HepG2 (cell line): Measurements from ENCODE around the gene CDH1. TPM values are rescaled to one million over a fixed set of nuclear protein-coding genes. Genes with fewer than 3 reads are reported as not detected.

Source experiments
- ATAC-seq: fragments of 200-7000 bp; cut with Tn5 transposase; 3 replicates; pipeline ENCODE4 v1.9.1; 2020; ENCODE audit warnings: mild to moderate bottlenecking, moderate library complexity
- BruUV-seq: library from RNA; stranded (reverse); fragments of 400-500 nt; replicated peaks from 2 replicates; lab custom pipeline; 2021; lab: Mats Ljungman, UMichigan
- CTCF ChIA-PET: fragments of 300-600 bp; formaldehyde crosslinking; extraction: SDS; loops from one replicate; lab custom pipeline; 2021; ENCODE audit warnings: low total read pairs, inconsistent platforms, low intra/inter-chr PET ratio; lab: Yijun Ruan, JAX
- POLR2A ChIA-PET: fragments of 350-600 bp; sonication (Branson Sonifier 250); formaldehyde crosslinking; loops from one replicate; lab custom pipeline; 2020; ENCODE audit warnings: antibody characterized with exemption, inconsistent platforms; lab: Yijun Ruan, JAX
- DNase-seq: peaks from one replicate; pipeline ENCODE4 v3.0.0-alpha.2; 2015; ENCODE audit warnings: low spot score
- FAIRE-seq: peaks from 3 replicates; lab custom pipeline; 2011; peaks lifted over from hg19 to GRCh38; lab: Jason Lieb, UNC
- H2AFZ ChIP-seq: one replicate; pipeline ENCODE4 v1.6.1; 2011; ENCODE audit warnings: low read length, inconsistent platforms
- H3K27ac ChIP-seq: fragments of 300-600 bp; 3 replicates; pipeline ENCODE4 v1.8.0; 2011; ENCODE audit warnings: mixed run types, mild to moderate bottlenecking, mixed read lengths, low read length, inconsistent platforms; ENCODE audit not compliant: insufficient read depth; ENCODE audit errors: extremely low read length
- H3K27me3 ChIP-seq, 2 experiments: fragments of 200-600 bp in 1 of 2; 2 replicates in 1 of 2; 3 replicates in 1 of 2; pipeline versions ENCODE4 v1.6.0 to v1.8.0; 2011; ENCODE audit warnings: low read length in 2 of 2, mild to moderate bottlenecking in 2 of 2, moderate library complexity in 2 of 2, inconsistent platforms in 1 of 2; ENCODE audit not compliant: insufficient read depth in 2 of 2, control insufficient read depth in 1 of 2
- H3K36me3 ChIP-seq, 2 experiments: fragments of 200-600 bp in 1 of 2; replicated peaks in 1 of 2; 2 replicates in 1 of 2; 3 replicates in 1 of 2; pipeline versions ENCODE4 v1.5.1 to v1.8.0; 2011; ENCODE audit warnings: low read length in 2 of 2, inconsistent platforms in 1 of 2; ENCODE audit not compliant: insufficient read depth in 2 of 2, control insufficient read depth in 1 of 2
- H3K4me1 ChIP-seq: 2 replicates; pipeline ENCODE4 v1.5.1; 2012; ENCODE audit warnings: low read length, inconsistent platforms; ENCODE audit not compliant: insufficient read depth
- H3K4me2 ChIP-seq: 2 replicates; pipeline ENCODE4 v1.6.0; 2011; ENCODE audit warnings: low read depth, low read length, inconsistent platforms
- H3K4me3 ChIP-seq, 3 experiments: fragments of 200-600 bp in 1 of 3; sonication (generic), shearing (Covaris generic) in 1 of 3; replicated peaks in 1 of 3; 2 replicates each; pipeline ENCODE4 v1.5.1; 2011 to 2016; ENCODE audit warnings: low read length in 3 of 3, inconsistent platforms in 2 of 3, low read depth in 2 of 3, mild to moderate bottlenecking in 2 of 3, control low read depth in 1 of 3, mixed read lengths in 1 of 3; ENCODE audit not compliant: insufficient read depth in 1 of 3
- H3K79me2 ChIP-seq: one replicate; pipeline ENCODE4 v1.6.1; 2011; ENCODE audit warnings: low read length, inconsistent platforms; ENCODE audit not compliant: insufficient read depth
- H3K9ac ChIP-seq: 2 replicates; pipeline ENCODE4 v1.6.0; 2011; ENCODE audit warnings: mild to moderate bottlenecking, low read depth, low read length, inconsistent platforms; ENCODE audit not compliant: insufficient read depth
- H3K9me3 ChIP-seq: 2 replicates; pipeline ENCODE4 v1.5.1; 2012; ENCODE audit warnings: mild to moderate bottlenecking, low read length
- H4K20me1 ChIP-seq: 2 replicates; pipeline ENCODE4 v1.6.0; 2011; ENCODE audit warnings: inconsistent platforms, mild to moderate bottlenecking, low read length, moderate library complexity; ENCODE audit not compliant: insufficient read depth
- ADNP ChIP-seq: sonication (generic); formaldehyde crosslinking; IDR thresholded peaks from 2 replicates; pipeline ENCODE4 v1.4.0; 2020; ENCODE audit warnings: missing genetic modification reagents
- AGO2 ChIP-seq: fragments of 200-400 bp; formaldehyde crosslinking; optimal IDR thresholded peaks from 2 replicates; pipeline ENCODE3; 2017; ENCODE audit warnings: mild to moderate bottlenecking, low read depth, low read length, moderate library complexity
- DBP ChIP-seq: sonication (generic); formaldehyde crosslinking; IDR thresholded peaks from 2 replicates; pipeline ENCODE4 v1.4.0; 2020; ENCODE audit warnings: missing genetic modification reagents; ENCODE audit errors: not compliant biosample characterization
- HDAC2 ChIP-seq: sonication (generic); formaldehyde crosslinking; IDR thresholded peaks from 2 replicates; pipeline ENCODE4 v1.4.0; 2020; ENCODE audit warnings: missing genetic modification reagents
- MAX ChIP-seq: IDR thresholded peaks from 2 replicates; pipeline ENCODE4 v1.6.1; 2012; ENCODE audit warnings: inconsistent platforms
- NBN ChIP-seq: fragments of 450-650 bp; conservative IDR thresholded peaks from 2 replicates; pipeline ENCODE4 v1.6.1; 2017
- NFE2L2 ChIP-seq: fragments of 150-350 bp; IDR thresholded peaks from 2 replicates; pipeline ENCODE4 v1.6.1; 2014; ENCODE audit warnings: low read length
- NONO ChIP-seq, 2 experiments: fragments of 450-650 bp in 1 of 2; sonication (generic) in 1 of 2; formaldehyde crosslinking in 1 of 2; IDR thresholded peaks in 1 of 2; conservative IDR thresholded peaks in 1 of 2; 2 replicates each; pipeline versions ENCODE4 v1.6.1 to v1.8.0; 2017 to 2022; ENCODE audit warnings: mild to moderate bottlenecking in 1 of 2, missing genetic modification reagents in 1 of 2, moderate library complexity in 1 of 2
- NPAS2 ChIP-seq: sonication (generic); formaldehyde crosslinking; IDR thresholded peaks from 2 replicates; pipeline ENCODE4 v1.8.0; 2022; ENCODE audit warnings: mild to moderate bottlenecking, missing genetic modification reagents, borderline replicate concordance
- NR2F1 ChIP-seq, 2 experiments: fragments of 450-650 bp in 1 of 2; formaldehyde crosslinking in 1 of 2; IDR thresholded peaks; 2 replicates each; pipeline versions ENCODE4 v1.5.0 to v1.6.1; 2016 to 2020; ENCODE audit warnings: mild to moderate bottlenecking in 1 of 2, missing compliant biosample characterization in 1 of 2, missing genetic modification reagents in 1 of 2, moderate library complexity in 1 of 2
- RCOR2 ChIP-seq: IDR thresholded peaks from 2 replicates; pipeline ENCODE4 v1.6.1; 2016; ENCODE audit warnings: missing biosample characterization, missing genetic modification reagents
- RFX1 ChIP-seq: fragments of 450-650 bp; IDR thresholded peaks from 2 replicates; pipeline ENCODE4 v1.6.1; 2017
- SMAD3 ChIP-seq: sonication (generic); formaldehyde crosslinking; IDR thresholded peaks from 2 replicates; pipeline ENCODE4 v1.4.0; 2020; ENCODE audit warnings: missing genetic modification reagents
- THAP7 ChIP-seq: sonication (generic); formaldehyde crosslinking; IDR thresholded peaks from 2 replicates; pipeline ENCODE4 v1.8.1; 2023; ENCODE audit warnings: mild to moderate bottlenecking, missing genetic modification reagents
- ZNF274 ChIP-seq: sonication (generic); formaldehyde crosslinking; IDR thresholded peaks from 2 replicates; pipeline ENCODE4 v1.5.1; 2020; ENCODE audit warnings: mild to moderate bottlenecking, missing genetic modification reagents
- ZNF33A ChIP-seq: sonication (generic); formaldehyde crosslinking; IDR thresholded peaks from 2 replicates; pipeline ENCODE4 v1.5.1; 2020; ENCODE audit warnings: missing genetic modification reagents, mild to moderate bottlenecking, moderate library complexity, borderline replicate concordance
- ZNF44 ChIP-seq: sonication (generic); formaldehyde crosslinking; IDR thresholded peaks from 2 replicates; pipeline ENCODE4 v1.5.1; 2020; ENCODE audit warnings: mild to moderate bottlenecking, missing genetic modification reagents
- ZNF607 ChIP-seq: sonication (generic); formaldehyde crosslinking; IDR thresholded peaks from 2 replicates; pipeline ENCODE4 v1.5.1; 2020; ENCODE audit warnings: missing genetic modification reagents, mild to moderate bottlenecking, borderline replicate concordance
- ZNF614 ChIP-seq: IDR thresholded peaks from 2 replicates; pipeline ENCODE4 v1.6.1; 2018; ENCODE audit warnings: missing biosample characterization, missing genetic modification reagents, inconsistent platforms, borderline replicate concordance
- ZNF746 ChIP-seq: sonication (generic); formaldehyde crosslinking; IDR thresholded peaks from 2 replicates; pipeline ENCODE4 v1.8.0; 2022; ENCODE audit warnings: mild to moderate bottlenecking, missing genetic modification reagents
- ZNF782 ChIP-seq: sonication (generic); formaldehyde crosslinking; IDR thresholded peaks from 2 replicates; pipeline ENCODE4 v1.4.0; 2020; ENCODE audit warnings: missing genetic modification reagents, mild to moderate bottlenecking, borderline replicate concordance
- WGBS: methylation state at CpG from one replicate; pipeline ENCODE4 v1.1.6; 2017; ENCODE audit warnings: low lambda C conversion rate; 5-methylcytosine and 5-hydroxymethylcytosine counted together
- in situ Hi-C: cut with HindIII; loops from 2 replicates; pipeline ENCODE4 v1.10.0; 2017; ENCODE audit warnings: low pct_unique_long_range_greater_than_20kb; ENCODE audit not compliant: extremely low pct_ligation_motif_present
- intact Hi-C: fragments of 100-400 bp; cut with micrococcal nuclease; formaldehyde crosslinking; loops from one replicate; pipeline ENCODE4 v1.10.0; 2022; ENCODE audit not compliant: unreplicated experiment
- polyA plus RNA-seq, 8 experiments: library from polyadenylated mRNA; depleted of rRNA in 3 of 8; stranded (reverse) in 7 of 8; unstranded in 1 of 8; fragments of >200 nt; fragmentation: Illumina TruSeq in 4 of 8; extraction: Trizol in 4 of 8; gene quantifications; 2 replicates each; pipeline versions ENCODE4 v1.2.1 to v1.2.3, GENCODE V29; 2011 to 2016; ENCODE audit warnings: low read depth in 4 of 8, missing spikeins in 1 of 8, mixed read lengths in 1 of 8; ENCODE audit not compliant: insufficient read depth in 1 of 8
- total RNA-seq, 5 experiments: library from RNA; depleted of rRNA; stranded (reverse); fragments of >200 nt; fragmentation: Illumina TruSeq; extraction: Trizol; gene quantifications; 2 replicates each; pipeline ENCODE4 v1.2.3, GENCODE V29; 2016; ENCODE audit warnings: low read depth in 1 of 5
- TF ChIP-seq, protein P1 (sequence below): sonication (generic); formaldehyde crosslinking; IDR thresholded peaks from 2 replicates; pipeline ENCODE4 v1.5.1; 2020; ENCODE audit warnings: mild to moderate bottlenecking, missing genetic modification reagents, borderline replicate concordance

The CDH1 gene
- total and polyA plus RNA-seq, 2 of the 13 experiments (the other 11 are each of a cell fraction or from before 2014, with no cell fraction given) = 0.95 to 9.8 TPM

DNA sequence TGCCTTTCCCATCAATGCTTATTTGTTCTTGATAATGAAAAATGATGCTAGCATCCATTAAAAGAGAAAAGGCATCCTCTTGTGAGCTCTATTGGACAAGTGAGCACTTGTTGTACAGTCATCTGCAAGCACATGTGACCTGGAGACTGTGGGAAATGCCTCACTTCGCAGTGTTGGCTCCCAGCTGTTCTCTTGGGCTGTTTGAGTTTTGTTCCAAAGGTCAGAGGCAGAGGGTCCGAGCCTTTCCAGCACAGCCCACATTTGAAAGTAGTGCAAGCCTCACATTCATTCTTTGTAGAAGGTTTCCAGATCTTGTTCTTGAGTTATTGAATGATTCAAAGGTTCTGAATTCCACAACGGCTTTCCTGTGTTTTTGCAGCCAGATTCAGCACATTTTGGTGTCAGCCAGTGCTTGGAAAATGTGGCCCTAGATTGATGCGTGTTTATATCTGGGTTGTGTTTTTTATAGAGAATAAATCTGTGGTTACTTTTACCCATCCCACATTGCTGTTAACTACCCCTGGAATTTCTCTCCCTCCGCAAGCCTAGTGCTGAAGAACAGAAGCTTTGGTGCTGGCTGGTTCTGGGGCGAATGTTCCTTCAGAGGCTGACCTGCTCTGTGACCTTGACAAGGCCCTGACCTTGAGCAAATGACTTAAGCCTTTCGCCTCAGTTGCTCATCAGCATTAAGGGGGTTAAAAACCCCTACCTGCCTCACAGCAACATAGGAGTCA, 49.8 kb downstream of the CDH1 start:
- H3K9ac ChIP-seq = peak overlapping the region; percentile 48
- H4K20me1 ChIP-seq = no peaks in the 10 kb centered on the region
- no peak overlapping the region for H2AFZ ChIP-seq
- CTCF ChIA-PET = no interaction called here
- WGBS = 22% methylated on average over 7 of the region's 7 CpGs
- ATAC-seq (peak; percentile 82), DNase-seq (peak; percentile 95), FAIRE-seq (peak; percentile 97)
- H3K4me3 ChIP-seq = peak overlapping the region in 1 of 3 experiments; percentile 39; a peak in 2 of 6 replicates
- H3K4me1 ChIP-seq = peaks cover 69% of the 10 kb centered on the region
- intact Hi-C loops (loop anchor here (1.0 kb wide), 1 partner anchor 80 kb away; no protein-coding TSS in a partner anchor), in situ Hi-C loops (no loop called here)
- no TSS peak for BruUV-seq
- H3K27me3 ChIP-seq = no peaks in the 10 kb centered on the region
- no peaks in the 10 kb centered on the region for H3K36me3 ChIP-seq
- H3K27ac ChIP-seq = peak overlapping the region; percentile 71
- POLR2A ChIA-PET = interaction anchor here (0.7 to 1.5 kb wide), 4 partner anchors 9 to 54 kb away, joined by 3 to 10 read pairs (median 6); no protein-coding TSS in a partner anchor
- H3K4me2 ChIP-seq = peak overlapping the region; percentile 74
- no peaks in the 10 kb centered on the region for H3K9me3 ChIP-seq
- no peaks in the 10 kb centered on the region for H3K79me2 ChIP-seq
- TF ChIP-seq ZNF33A = no peak
- no peak for TF ChIP-seq ZNF746 (CRISPR knock-in tag)
- TF ChIP-seq RCOR2 (CRISPR knock-in tag) = peak; percentile 53; the same call in 1 of the 2 replicates
- TF ChIP-seq NPAS2 (CRISPR knock-in tag) = no peak
- TF ChIP-seq ZNF782 (CRISPR knock-in tag) = no peak
- TF ChIP-seq DBP = no peak
- TF ChIP-seq ZNF607 (CRISPR knock-in tag) = no peak; the same call in 1 of the 2 replicates
- TF ChIP-seq ADNP (CRISPR knock-in tag) = no peak
- TF ChIP-seq THAP7 (CRISPR knock-in tag) = no peak
- TF ChIP-seq NBN = no peak
- TF ChIP-seq NFE2L2 = no peak
- peak; percentile 67; the same call in 1 of the 2 replicates for TF ChIP-seq HDAC2 (CRISPR knock-in tag)
- TF ChIP-seq ZNF44 (CRISPR knock-in tag) = no peak
- TF ChIP-seq SMAD3 (CRISPR knock-in tag) = 0 out of 2 replicates have a peak, but pooled peaks have one; percentile 28
- no peak for TF ChIP-seq RFX1
- TF ChIP-seq NONO (IDR thresholded peaks at IDR 0.05) = no peak
- TF ChIP-seq NONO (CRISPR knock-in tag; conservative IDR thresholded peaks at IDR 0.05) = no peak
- TF ChIP-seq MAX = peak; percentile 87
- TF ChIP-seq ZNF614 = peak; percentile 96; the same call in 1 of the 2 replicates
- TF ChIP-seq, protein P1, sequence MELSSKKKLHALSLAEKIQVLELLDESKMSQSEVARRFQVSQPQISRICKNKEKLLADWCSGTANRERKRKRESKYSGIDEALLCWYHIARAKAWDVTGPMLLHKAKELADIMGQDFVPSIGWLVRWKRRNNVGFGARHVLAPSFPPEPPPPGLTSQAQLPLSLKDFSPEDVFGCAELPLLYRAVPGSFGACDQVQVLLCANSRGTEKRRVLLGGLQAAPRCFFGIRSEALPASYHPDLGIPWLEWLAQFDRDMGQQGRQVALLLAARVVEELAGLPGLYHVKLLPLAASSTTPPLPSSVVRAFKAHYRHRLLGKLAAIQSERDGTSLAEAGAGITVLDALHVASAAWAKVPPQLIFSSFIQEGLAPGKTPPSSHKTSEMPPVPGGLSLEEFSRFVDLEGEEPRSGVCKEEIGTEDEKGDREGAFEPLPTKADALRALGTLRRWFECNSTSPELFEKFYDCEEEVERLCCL (CRISPR knock-in tag) = no peak
- TF ChIP-seq AGO2 = no peak
- no peak for TF ChIP-seq NR2F1 (CRISPR knock-in tag; IDR thresholded peaks at IDR 0.05)
- no peak for TF ChIP-seq ZNF274 (CRISPR knock-in tag)
